Smooth muscle cell (in vitro differentiated cells): ENCODE results near the gene SPACA4. TPM values are rescaled to one million over a fixed set of nuclear protein-coding genes. Genes with fewer than 3 reads are reported as not detected.

Source experiments
- DNase-seq: peaks from one replicate; lab custom pipeline; 2025; ENCODE audit not compliant: unreplicated experiment; lab: John Stamatoyannopoulos, UW
- H2AFZ ChIP-seq: fragments of 200-600 bp; sonication (generic); 2 replicates; pipeline ENCODE4 v1.6.0; 2016; ENCODE audit warnings: antibody characterized with exemption, low read depth, mild to moderate bottlenecking
- H3F3A ChIP-seq: fragments of 200-600 bp; sonication (generic); 2 replicates; pipeline ENCODE4 v1.6.0; 2017; ENCODE audit warnings: antibody characterized with exemption, low read depth
- H3K27ac ChIP-seq: fragments of 200-600 bp; sonication (generic); 2 replicates; pipeline ENCODE4 v1.5.1; 2016; ENCODE audit warnings: low read depth, mild to moderate bottlenecking
- H3K27me3 ChIP-seq: fragments of 200-600 bp; sonication (generic); 2 replicates; pipeline ENCODE4 v1.6.1; 2016; ENCODE audit warnings: low read depth, mild to moderate bottlenecking
- H3K36me3 ChIP-seq: fragments of 200-600 bp; sonication (generic); 2 replicates; pipeline ENCODE4 v1.5.1; 2016; ENCODE audit warnings: low read depth
- H3K4me1 ChIP-seq: fragments of 200-600 bp; sonication (generic); 2 replicates; pipeline ENCODE4 v1.5.1; 2016; ENCODE audit warnings: low read depth
- H3K4me2 ChIP-seq: fragments of 200-600 bp; sonication (generic); 2 replicates; pipeline ENCODE4 v1.6.0; 2016; ENCODE audit warnings: mild to moderate bottlenecking
- H3K4me3 ChIP-seq: fragments of 200-600 bp; sonication (generic); 2 replicates; pipeline ENCODE4 v1.5.1; 2016; ENCODE audit warnings: mild to moderate bottlenecking
- H3K79me2 ChIP-seq: fragments of 200-600 bp; sonication (generic); 2 replicates; pipeline ENCODE4 v1.6.0; 2016; ENCODE audit warnings: low read depth, mild to moderate bottlenecking
- H3K9ac ChIP-seq: fragments of 200-600 bp; sonication (generic); 2 replicates; pipeline ENCODE4 v1.6.0; 2016; ENCODE audit warnings: low read depth
- H3K9me3 ChIP-seq: fragments of 200-600 bp; sonication (generic); replicated peaks from 2 replicates; pipeline ENCODE4 v1.5.1; 2016; ENCODE audit warnings: low read depth
- H4K20me1 ChIP-seq: fragments of 200-600 bp; sonication (generic); 2 replicates; pipeline ENCODE4 v1.6.0; 2016; ENCODE audit warnings: low read depth
- WGBS: methylation state at CpG from one replicate; pipeline ENCODE4 v1.1.7; 2016; ENCODE audit warnings: low lambda C conversion rate; 5-methylcytosine and 5-hydroxymethylcytosine counted together
- polyA plus RNA-seq: library from polyadenylated mRNA; unstranded; fragments of >200 nt; fragmentation: Nextera tagmentation; extraction: Ambion mirVana; gene quantifications from 2 replicates; pipeline ENCODE4 v1.2.1, GENCODE V29; 2016
- total RNA-seq: library from RNA; depleted of rRNA; stranded (reverse); fragments of >200 nt; gene quantifications from 2 replicates; pipeline ENCODE4 v1.2.3, GENCODE V29; 2014
- TF ChIP-seq, protein P1 (sequence below): fragments of 200-600 bp; sonication (generic); IDR thresholded peaks from 2 replicates; pipeline ENCODE4 v1.5.1; 2017; ENCODE audit warnings: borderline replicate concordance, mild to moderate bottlenecking, antibody characterized with exemption; ENCODE audit not compliant: insufficient read depth, poor library complexity, severe bottlenecking

The SPACA4 gene
- total and polyA plus RNA-seq, 2 experiments from 2014 or later = 0.43 TPM; not detected in 1

DNA sequence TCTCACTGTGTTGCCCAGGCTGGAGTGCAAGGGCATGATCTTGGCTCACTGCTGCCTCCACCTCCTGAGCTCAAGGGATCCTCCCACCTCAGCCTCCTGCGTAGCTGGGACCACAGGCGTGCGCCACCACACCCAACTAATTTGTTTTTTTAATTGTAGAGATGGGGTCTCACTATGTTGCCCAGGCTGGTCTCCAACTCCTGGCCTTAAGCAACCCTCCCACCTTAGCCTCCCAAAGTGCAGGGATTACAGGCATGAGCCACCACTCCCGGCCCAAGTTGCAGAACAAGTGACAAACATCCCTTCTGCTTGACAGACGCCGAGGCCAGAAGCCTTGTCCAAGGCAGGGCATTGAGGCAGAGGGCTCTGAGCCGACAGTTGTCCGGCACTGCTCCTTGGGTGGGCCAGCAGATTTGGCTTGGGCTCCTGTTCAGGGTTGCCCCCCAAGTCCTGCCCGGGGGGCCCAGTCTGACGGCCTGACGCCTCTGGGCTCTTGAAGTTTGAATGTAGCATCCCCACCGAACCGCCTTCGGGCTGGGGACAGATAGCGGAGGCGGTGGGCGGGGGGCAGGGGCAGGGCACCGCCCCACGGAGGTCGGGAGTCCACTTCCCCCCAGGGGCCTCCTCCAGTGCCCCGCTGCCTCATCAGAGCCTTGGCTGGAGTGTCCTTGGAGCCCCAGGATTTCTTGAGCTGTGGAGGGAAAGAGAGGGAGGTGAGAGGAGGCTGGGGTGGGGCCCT lies 5.7 kb upstream of the SPACA4 start:
- Histone ChIP-seq H3K79me2 (no peaks in the 10 kb centered on the region), H3K4me1 (no peaks in the 10 kb centered on the region), H3K4me3 (no peak overlapping the region), H3K36me3 (no peaks in the 10 kb centered on the region), H3K4me2 (no peak overlapping the region), H2AFZ (no peak overlapping the region), H4K20me1 (no peaks in the 10 kb centered on the region), H3K27me3 (no peaks in the 10 kb centered on the region), H3K9me3 (no peaks in the 10 kb centered on the region), H3K9ac (no peak overlapping the region), H3K27ac (no peak overlapping the region), H3F3A (no peaks in the 10 kb centered on the region)
- 91% methylated on average over 15 of the region's 21 CpGs for WGBS
- DNase-seq = no peak
- TF ChIP-seq, protein P1, sequence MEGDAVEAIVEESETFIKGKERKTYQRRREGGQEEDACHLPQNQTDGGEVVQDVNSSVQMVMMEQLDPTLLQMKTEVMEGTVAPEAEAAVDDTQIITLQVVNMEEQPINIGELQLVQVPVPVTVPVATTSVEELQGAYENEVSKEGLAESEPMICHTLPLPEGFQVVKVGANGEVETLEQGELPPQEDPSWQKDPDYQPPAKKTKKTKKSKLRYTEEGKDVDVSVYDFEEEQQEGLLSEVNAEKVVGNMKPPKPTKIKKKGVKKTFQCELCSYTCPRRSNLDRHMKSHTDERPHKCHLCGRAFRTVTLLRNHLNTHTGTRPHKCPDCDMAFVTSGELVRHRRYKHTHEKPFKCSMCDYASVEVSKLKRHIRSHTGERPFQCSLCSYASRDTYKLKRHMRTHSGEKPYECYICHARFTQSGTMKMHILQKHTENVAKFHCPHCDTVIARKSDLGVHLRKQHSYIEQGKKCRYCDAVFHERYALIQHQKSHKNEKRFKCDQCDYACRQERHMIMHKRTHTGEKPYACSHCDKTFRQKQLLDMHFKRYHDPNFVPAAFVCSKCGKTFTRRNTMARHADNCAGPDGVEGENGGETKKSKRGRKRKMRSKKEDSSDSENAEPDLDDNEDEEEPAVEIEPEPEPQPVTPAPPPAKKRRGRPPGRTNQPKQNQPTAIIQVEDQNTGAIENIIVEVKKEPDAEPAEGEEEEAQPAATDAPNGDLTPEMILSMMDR = no peak

DNA sequence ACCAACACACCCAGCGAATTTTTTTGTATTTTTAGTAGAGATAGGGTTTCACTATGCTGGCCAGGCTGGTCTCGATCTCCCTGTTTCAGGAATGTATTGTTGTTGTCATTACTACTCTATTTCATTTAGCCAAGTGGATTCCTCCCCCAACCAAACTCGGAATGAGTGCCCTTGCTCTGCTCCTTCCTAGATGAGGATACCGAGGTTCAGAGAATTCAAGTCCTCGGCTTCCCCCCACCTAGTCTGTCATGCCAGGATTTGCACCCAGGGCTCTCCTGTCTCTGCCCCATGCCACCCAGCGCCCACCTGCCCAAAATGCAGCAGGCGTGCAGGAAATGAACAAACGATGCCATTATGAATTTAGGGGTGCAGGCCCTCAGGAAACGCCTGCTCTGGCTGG lies 3.5 kb upstream of the SPACA4 start:
- whole genome bisulfite sequencing = 93% methylated on average over 9 of the region's 9 CpGs
- Histone ChIP-seq H3K9ac (no peak overlapping the region), H2AFZ (no peak overlapping the region), H3K4me1 (no peaks in the 10 kb centered on the region), H3K27ac (no peak overlapping the region), H3K27me3 (no peaks in the 10 kb centered on the region), H4K20me1 (no peaks in the 10 kb centered on the region), H3K9me3 (no peaks in the 10 kb centered on the region), H3K4me2 (no peak overlapping the region), H3K36me3 (no peaks in the 10 kb centered on the region), H3K79me2 (no peaks in the 10 kb centered on the region), H3F3A (no peaks in the 10 kb centered on the region), H3K4me3 (no peak overlapping the region)
- DNase-seq = no peak
- TF ChIP-seq, protein P1 = no peak

DNA sequence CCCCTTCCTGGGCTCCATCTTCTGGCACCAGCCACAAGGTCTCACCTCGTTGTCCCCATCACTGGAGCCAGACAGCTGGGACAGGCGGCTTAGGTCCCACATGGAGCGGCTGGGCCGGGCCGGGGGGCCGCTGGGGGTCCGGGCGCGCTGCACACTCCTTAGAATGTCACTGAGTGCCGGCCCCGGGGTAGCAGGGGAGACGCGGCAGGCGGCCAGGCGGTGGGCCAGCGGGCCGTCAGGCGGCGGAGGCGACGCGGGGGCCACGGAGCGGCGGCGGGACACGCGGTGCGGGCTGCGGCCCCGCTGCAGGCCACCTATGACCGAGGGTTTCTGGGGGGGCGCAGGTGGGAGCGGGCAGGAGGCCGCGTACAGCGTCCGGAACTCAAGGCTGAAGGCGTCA lies 3.1 kb upstream of the SPACA4 start:
- no peaks in the 10 kb centered on the region for H3K9me3 ChIP-seq
- no peaks in the 10 kb centered on the region for H4K20me1 ChIP-seq
- H3K27ac ChIP-seq = no peak overlapping the region
- WGBS = 99% methylated on average over 24 of the region's 39 CpGs
- no peaks in the 10 kb centered on the region for H3F3A ChIP-seq
- no peaks in the 10 kb centered on the region for H3K36me3 ChIP-seq
- H2AFZ ChIP-seq = no peak overlapping the region
- TF ChIP-seq, protein P1 = no peak
- no peak overlapping the region for H3K9ac ChIP-seq
- no peaks in the 10 kb centered on the region for H3K27me3 ChIP-seq
- H3K4me2 ChIP-seq = no peak overlapping the region
- no peak for DNase-seq
- H3K4me1 ChIP-seq = no peaks in the 10 kb centered on the region
- no peak overlapping the region for H3K4me3 ChIP-seq
- H3K79me2 ChIP-seq = no peaks in the 10 kb centered on the region

DNA sequence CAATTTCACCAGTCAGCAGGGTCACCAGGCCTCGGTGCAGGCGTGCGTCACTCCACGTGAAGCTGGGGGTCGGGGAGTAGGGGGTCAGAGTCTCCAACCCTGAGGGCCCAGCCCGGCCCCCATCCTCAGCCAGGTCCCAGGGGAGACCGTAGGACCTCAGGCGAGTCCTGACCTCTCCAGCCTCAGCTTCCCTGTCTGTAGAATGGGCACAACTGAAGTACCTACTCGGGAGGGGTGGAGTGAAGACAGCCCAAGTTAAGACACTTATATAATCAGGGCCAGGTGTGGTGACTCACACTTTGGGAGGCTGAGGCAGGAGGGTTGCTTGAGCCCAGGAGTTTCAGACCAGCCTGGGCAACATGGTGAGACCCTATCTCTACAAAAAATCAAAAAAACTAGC lies 2.7 kb upstream of the SPACA4 start:
- no peaks in the 10 kb centered on the region for H3K79me2 ChIP-seq
- no peak overlapping the region for H3K27ac ChIP-seq
- TF ChIP-seq, protein P1 = no peak
- no peak overlapping the region for H3K4me3 ChIP-seq
- no peaks in the 10 kb centered on the region for H3F3A ChIP-seq
- H3K27me3 ChIP-seq = no peaks in the 10 kb centered on the region
- H2AFZ ChIP-seq = no peak overlapping the region
- no peaks in the 10 kb centered on the region for H4K20me1 ChIP-seq
- no peak overlapping the region for H3K9ac ChIP-seq
- DNase-seq = no peak
- H3K4me1 ChIP-seq = no peaks in the 10 kb centered on the region
- WGBS = 98% methylated on average over 9 of the region's 9 CpGs
- H3K9me3 ChIP-seq = no peaks in the 10 kb centered on the region
- H3K36me3 ChIP-seq = no peaks in the 10 kb centered on the region
- H3K4me2 ChIP-seq = no peak overlapping the region
